WTC11 (cell line): Measurements from ENCODE around the gene INPP4B. TPM values are rescaled to one million over a fixed set of nuclear protein-coding genes. Genes with fewer than 3 reads are reported as not detected.

Source experiments
- ATAC-seq: fragments of 200-7000 bp; cut with Tn5 transposase; 2 replicates; pipeline ENCODE4 v1.10.0; 2021; ENCODE audit warnings: mild to moderate bottlenecking, moderate library complexity
- CTCF ChIA-PET: fragments of 300-600 bp; sonication (Branson Sonifier 250); formaldehyde crosslinking; loops from one replicate; lab custom pipeline; 2021; ENCODE audit warnings: antibody characterized with exemption; lab: Charles Lee
- POLR2A ChIA-PET: fragments of 350-600 bp; sonication (Branson Sonifier 250); formaldehyde crosslinking; loops from one replicate; lab custom pipeline; 2021; ENCODE audit warnings: antibody characterized with exemption; lab: Charles Lee
- DNase-seq: peaks from one replicate; pipeline ENCODE4 v3.0.0; 2021; ENCODE audit warnings: low spot score
- H3K27ac Mint-ChIP-seq: 2 replicates; pipeline ENCODE4 v1.8.0; 2021; ENCODE audit warnings: mixed read lengths
- H3K27me3 Mint-ChIP-seq: 2 replicates; pipeline ENCODE4 v1.8.0; 2021; ENCODE audit warnings: low read depth, mild to moderate bottlenecking, moderate library complexity, mixed read lengths
- H3K36me3 Mint-ChIP-seq: 2 replicates; pipeline ENCODE4 v1.8.0; 2021; ENCODE audit warnings: mixed read lengths
- H3K4me1 Mint-ChIP-seq: 2 replicates; pipeline ENCODE4 v1.8.0; 2022; ENCODE audit warnings: mixed read lengths
- H3K4me3 Mint-ChIP-seq: 2 replicates; pipeline ENCODE4 v1.8.0; 2021; ENCODE audit warnings: mild to moderate bottlenecking, moderate library complexity, mixed read lengths
- H3K9me3 Mint-ChIP-seq: 2 replicates; pipeline ENCODE4 v1.8.0; 2021; ENCODE audit warnings: mixed read lengths
- ARID4B ChIP-seq: sonication (generic); formaldehyde crosslinking; IDR thresholded peaks from 2 replicates; pipeline ENCODE4 v1.8.0; 2023; ENCODE audit warnings: missing genetic modification reagents, mild to moderate bottlenecking, borderline replicate concordance
- ATF1 ChIP-seq: sonication (generic); formaldehyde crosslinking; IDR thresholded peaks from 2 replicates; pipeline ENCODE4 v1.8.1; 2023; ENCODE audit warnings: mild to moderate bottlenecking, moderate library complexity, missing genetic modification reagents
- CBFB ChIP-seq: sonication (generic); formaldehyde crosslinking; IDR thresholded peaks from 2 replicates; pipeline ENCODE4 v1.8.1; 2022; ENCODE audit warnings: mild to moderate bottlenecking, low read depth, missing genetic modification reagents
- E2F4 ChIP-seq: sonication (generic); formaldehyde crosslinking; IDR thresholded peaks from 2 replicates; pipeline ENCODE4 v1.8.1; 2022; ENCODE audit warnings: low read depth, mild to moderate bottlenecking, moderate library complexity, missing genetic modification reagents, borderline replicate concordance
- GABPB1 ChIP-seq: sonication (generic); formaldehyde crosslinking; IDR thresholded peaks from 2 replicates; pipeline ENCODE4 v1.8.1; 2023; ENCODE audit warnings: mild to moderate bottlenecking, missing genetic modification reagents
- GRHL2 ChIP-seq: fragments of 250-450 bp; sonication (Bioruptor Pico); IDR thresholded peaks from 2 replicates; pipeline ENCODE4 v1.8.0; 2022; ENCODE audit warnings: mild to moderate bottlenecking, moderate library complexity; ENCODE audit not compliant: insufficient replicate concordance, severe bottlenecking
- IRF1 ChIP-seq: sonication (generic); formaldehyde crosslinking; IDR thresholded peaks from 2 replicates; pipeline ENCODE4 v1.8.0; 2023; ENCODE audit warnings: missing genetic modification reagents
- IRF2 ChIP-seq: sonication (generic); formaldehyde crosslinking; IDR thresholded peaks from 2 replicates; pipeline ENCODE4 v1.8.0; 2022; ENCODE audit warnings: low read depth, missing genetic modification reagents, borderline replicate concordance
- JAZF1 ChIP-seq: fragments of 250-450 bp; sonication (Bioruptor Pico); IDR thresholded peaks from 2 replicates; pipeline ENCODE4 v1.9.0; 2021; ENCODE audit warnings: moderate library complexity, mild to moderate bottlenecking, inconsistent platforms
- MYBL2 ChIP-seq: sonication (generic); formaldehyde crosslinking; IDR thresholded peaks from 2 replicates; pipeline ENCODE4 v1.8.1; 2023; ENCODE audit warnings: mild to moderate bottlenecking, moderate library complexity, missing genetic modification reagents
- NFATC4 ChIP-seq: fragments of 250-450 bp; sonication (Bioruptor Pico); IDR thresholded peaks from 2 replicates; pipeline ENCODE4 v1.9.0; 2021; ENCODE audit warnings: mild to moderate bottlenecking
- NR1H2 ChIP-seq: sonication (generic); formaldehyde crosslinking; IDR thresholded peaks from 2 replicates; pipeline ENCODE4 v1.9.0; 2021; ENCODE audit warnings: mild to moderate bottlenecking, moderate library complexity, missing genetic modification reagents
- PRDM15 ChIP-seq: sonication (generic); formaldehyde crosslinking; IDR thresholded peaks from 2 replicates; pipeline ENCODE4 v1.8.0; 2022; ENCODE audit warnings: missing genetic modification reagents
- RORB ChIP-seq: fragments of 250-450 bp; sonication (Bioruptor Pico); IDR thresholded peaks from 2 replicates; pipeline ENCODE4 v1.9.0; 2021; ENCODE audit warnings: mild to moderate bottlenecking
- SMAD4 ChIP-seq: sonication (generic); formaldehyde crosslinking; IDR thresholded peaks from 2 replicates; pipeline ENCODE4 v1.8.0; 2022; ENCODE audit warnings: mild to moderate bottlenecking, missing genetic modification reagents
- SP1 ChIP-seq: sonication (generic); formaldehyde crosslinking; conservative IDR thresholded peaks from 2 replicates; pipeline ENCODE4 v1.8.1; 2022; ENCODE audit warnings: missing genetic modification reagents
- ZNF121 ChIP-seq: sonication (generic); formaldehyde crosslinking; IDR thresholded peaks from 2 replicates; pipeline ENCODE4 v1.8.0; 2023; ENCODE audit warnings: missing genetic modification reagents
- ZNF138 ChIP-seq: sonication (generic); formaldehyde crosslinking; conservative IDR thresholded peaks from 2 replicates; pipeline ENCODE4 v1.8.1; 2022; ENCODE audit warnings: mild to moderate bottlenecking, moderate library complexity, missing genetic modification reagents
- total RNA-seq: library from RNA; stranded (reverse); gene quantifications from 3 replicates; pipeline ENCODE4 v1.2.3, GENCODE V29; 2021

INPP4B gene
- total RNA-seq, 1 experiment from 2014 or later = 0.92 TPM

- no peak for DNase-seq
- CTCF ChIA-PET = no interaction called here
- H3K9me3 Mint-ChIP-seq = no peaks in the 10 kb centered on the region
- TF ChIP-seq E2F4 (CRISPR knock-in tag) (no peak), ARID4B (CRISPR knock-in tag) (no peak), NFATC4 (CRISPR knock-in tag) (no peak), SMAD4 (CRISPR knock-in tag) (no peak), PRDM15 (CRISPR knock-in tag) (no peak), CBFB (no peak), ZNF138 (CRISPR knock-in tag) (no peak), IRF1 (no peak), NR1H2 (CRISPR knock-in tag) (no peak), ZNF121 (CRISPR knock-in tag) (no peak), GRHL2 (no peak), MYBL2 (CRISPR knock-in tag) (no peak), JAZF1 (CRISPR knock-in tag) (no peak), RORB (CRISPR knock-in tag) (no peak), IRF2 (CRISPR knock-in tag) (no peak), SP1 (CRISPR knock-in tag) (no peak), GABPB1 (CRISPR knock-in tag) (no peak), ATF1 (CRISPR knock-in tag) (no peak)
- TF ChIP-seq, all 79 proteins: peak for 0
- Mint-ChIP-seq H3K27me3 (no peaks in the 10 kb centered on the region), H3K4me1 (peaks cover 18% of the 10 kb centered on the region), H3K27ac (no peak overlapping the region), H3K36me3 (no peaks in the 10 kb centered on the region), H3K4me3 (no peak overlapping the region)
- no peak for ATAC-seq
- POLR2A ChIA-PET = no interaction called here
These were observed 396.2 kb downstream of the INPP4B start for GRCh38 chr4:142449771-142450373.
